ENCODE data around the gene AHR.

AHR gene

DNA sequence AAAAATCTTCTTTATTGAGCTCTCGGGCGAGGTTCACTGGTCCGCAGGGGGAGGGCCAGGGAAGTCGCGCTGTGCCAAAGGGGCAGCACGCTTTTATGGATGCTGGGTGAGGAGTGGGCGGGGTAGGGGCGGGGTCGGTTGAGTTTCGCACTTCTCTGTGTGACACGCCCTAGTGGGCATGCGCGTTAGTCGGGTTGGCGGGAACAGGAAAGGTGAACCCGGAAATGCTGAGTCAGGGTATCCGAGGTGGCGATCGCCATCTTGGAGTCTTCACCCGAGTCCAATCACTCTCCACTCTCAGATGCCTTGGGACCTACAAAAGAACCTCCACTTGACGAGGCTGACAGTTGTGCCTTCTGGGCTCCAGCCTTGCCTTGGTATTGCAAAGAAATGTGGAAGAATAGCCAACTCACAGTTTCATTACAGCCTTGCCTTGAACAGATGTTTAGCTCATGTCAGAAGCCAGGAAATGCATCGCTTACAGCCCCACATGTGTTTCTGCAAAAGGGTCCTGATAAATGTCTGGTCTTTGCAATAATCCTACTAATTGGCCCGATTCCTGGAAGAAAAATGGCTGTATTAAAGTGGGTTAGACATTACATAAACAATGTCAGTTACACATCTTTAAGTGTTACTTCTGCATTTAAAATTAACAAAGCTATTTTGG, 64.1 kb downstream of the AHR start:
- Histone ChIP-seq H3K4me2 (ENCODE audit: low read length) (no peak overlapping the region), H3F3A (ENCODE audit: control insufficient read depth, insufficient read depth) (no peaks in the 10 kb centered on the region), H3K9me3 (ENCODE audit: control insufficient read depth, insufficient read depth, low read length) (no peaks in the 10 kb centered on the region), H3K27me3 (ENCODE audit: control insufficient read depth, low read length) (no peaks in the 10 kb centered on the region), H3K79me2 (ENCODE audit: control insufficient read depth, low read length) (no peaks in the 10 kb centered on the region), H3K36me3 (ENCODE audit: control insufficient read depth, low read length) (no peaks in the 10 kb centered on the region), H3K4me3 (ENCODE audit: low read length) (no peak overlapping the region), H3K27ac (ENCODE audit: low read depth, low read length) (no peak overlapping the region), H4K20me1 (ENCODE audit: control insufficient read depth, insufficient read depth, low read depth, low read length) (no peaks in the 10 kb centered on the region), H3K4me1 (ENCODE audit: control insufficient read depth, low read length) (no peaks in the 10 kb centered on the region), H3K9me2 (replicated peaks; ENCODE audit: control insufficient read depth, low read length) (no peaks in the 10 kb centered on the region)
- TF ChIP-seq EZH2phosphoT487 (IDR thresholded peaks at IDR 0.05; ENCODE audit: borderline replicate concordance, low read length), result no peak
- TF ChIP-seq, protein P1, sequence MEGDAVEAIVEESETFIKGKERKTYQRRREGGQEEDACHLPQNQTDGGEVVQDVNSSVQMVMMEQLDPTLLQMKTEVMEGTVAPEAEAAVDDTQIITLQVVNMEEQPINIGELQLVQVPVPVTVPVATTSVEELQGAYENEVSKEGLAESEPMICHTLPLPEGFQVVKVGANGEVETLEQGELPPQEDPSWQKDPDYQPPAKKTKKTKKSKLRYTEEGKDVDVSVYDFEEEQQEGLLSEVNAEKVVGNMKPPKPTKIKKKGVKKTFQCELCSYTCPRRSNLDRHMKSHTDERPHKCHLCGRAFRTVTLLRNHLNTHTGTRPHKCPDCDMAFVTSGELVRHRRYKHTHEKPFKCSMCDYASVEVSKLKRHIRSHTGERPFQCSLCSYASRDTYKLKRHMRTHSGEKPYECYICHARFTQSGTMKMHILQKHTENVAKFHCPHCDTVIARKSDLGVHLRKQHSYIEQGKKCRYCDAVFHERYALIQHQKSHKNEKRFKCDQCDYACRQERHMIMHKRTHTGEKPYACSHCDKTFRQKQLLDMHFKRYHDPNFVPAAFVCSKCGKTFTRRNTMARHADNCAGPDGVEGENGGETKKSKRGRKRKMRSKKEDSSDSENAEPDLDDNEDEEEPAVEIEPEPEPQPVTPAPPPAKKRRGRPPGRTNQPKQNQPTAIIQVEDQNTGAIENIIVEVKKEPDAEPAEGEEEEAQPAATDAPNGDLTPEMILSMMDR (IDR thresholded peaks at IDR 0.05; ENCODE audit: low read depth, low read length, poor library complexity, severe bottlenecking), result no peak

DNA sequence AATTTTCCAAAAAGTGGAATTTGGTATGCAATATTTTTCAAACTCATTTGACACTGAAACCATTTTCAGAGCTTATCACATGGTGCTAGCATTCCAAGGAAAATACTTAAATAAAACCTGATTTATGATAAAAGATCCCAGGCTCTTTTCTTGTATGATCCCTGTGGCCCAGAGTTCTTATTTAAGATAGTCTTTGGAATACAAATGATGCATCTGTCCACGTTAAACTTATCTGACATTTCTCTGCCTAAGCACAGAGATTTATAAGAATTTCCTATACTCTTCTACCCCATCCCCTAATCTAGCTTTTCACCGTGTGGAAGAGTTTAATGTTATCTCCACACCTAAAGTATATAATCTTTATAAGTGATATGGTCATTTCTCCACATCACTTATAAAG, 66.2 kb downstream of the AHR start:
- Histone ChIP-seq H3K4me1 (ENCODE audit: control insufficient read depth, low read length) (no peaks in the 10 kb centered on the region), H3K4me2 (ENCODE audit: low read length) (no peak overlapping the region), H3K27me3 (ENCODE audit: control insufficient read depth, low read length) (no peaks in the 10 kb centered on the region), H3K4me3 (ENCODE audit: low read length) (no peak overlapping the region), H3F3A (ENCODE audit: control insufficient read depth, insufficient read depth) (no peaks in the 10 kb centered on the region), H3K36me3 (ENCODE audit: control insufficient read depth, low read length) (no peaks in the 10 kb centered on the region), H3K27ac (ENCODE audit: low read depth, low read length) (no peak overlapping the region), H3K9me2 (replicated peaks; ENCODE audit: control insufficient read depth, low read length) (no peaks in the 10 kb centered on the region), H3K9me3 (ENCODE audit: control insufficient read depth, insufficient read depth, low read length) (no peaks in the 10 kb centered on the region), H3K79me2 (ENCODE audit: control insufficient read depth, low read length) (no peaks in the 10 kb centered on the region), H4K20me1 (ENCODE audit: control insufficient read depth, insufficient read depth, low read depth, low read length) (no peaks in the 10 kb centered on the region)
- TF ChIP-seq, protein P1 (IDR thresholded peaks at IDR 0.05; ENCODE audit: low read depth, low read length, poor library complexity, severe bottlenecking), result no peak
- TF ChIP-seq EZH2phosphoT487 (IDR thresholded peaks at IDR 0.05; ENCODE audit: borderline replicate concordance, low read length), result no peak

DNA sequence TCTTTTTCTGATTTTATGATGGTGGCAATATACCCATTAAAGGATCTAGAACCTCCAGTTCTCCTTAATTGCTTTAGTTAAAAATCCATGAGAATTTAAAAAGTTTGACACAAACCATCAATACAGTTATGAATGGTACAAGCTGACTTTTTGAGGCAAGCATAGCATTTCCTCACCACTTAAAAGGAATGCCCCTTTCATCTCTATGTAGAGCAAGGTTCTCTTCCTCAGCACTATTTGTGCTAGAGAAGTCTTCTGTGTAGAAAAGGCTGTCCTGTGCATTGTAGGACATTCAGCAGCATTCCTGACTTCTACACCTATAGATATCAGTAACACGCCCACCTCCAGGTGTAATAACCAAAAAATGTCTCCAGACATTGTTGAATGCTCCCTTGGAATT, 67.3 kb downstream of the AHR start:
- H3K36me3 ChIP-seq (ENCODE audit: control insufficient read depth, low read length), result no peaks in the 10 kb centered on the region
- no peaks in the 10 kb centered on the region for H4K20me1 ChIP-seq (ENCODE audit: control insufficient read depth, insufficient read depth, low read depth, low read length)
- H3K27ac ChIP-seq (ENCODE audit: low read depth, low read length), result no peak overlapping the region
- no peaks in the 10 kb centered on the region for H3K27me3 ChIP-seq (ENCODE audit: control insufficient read depth, low read length)
- H3K4me3 ChIP-seq (ENCODE audit: low read length), result no peak overlapping the region
- TF ChIP-seq EZH2phosphoT487 (IDR thresholded peaks at IDR 0.05; ENCODE audit: borderline replicate concordance, low read length), result no peak
- TF ChIP-seq, protein P1 (IDR thresholded peaks at IDR 0.05; ENCODE audit: low read depth, low read length, poor library complexity, severe bottlenecking), result no peak
- H3K79me2 ChIP-seq (ENCODE audit: control insufficient read depth, low read length), result no peaks in the 10 kb centered on the region
- no peaks in the 10 kb centered on the region for H3F3A ChIP-seq (ENCODE audit: control insufficient read depth, insufficient read depth)
- H3K9me2 ChIP-seq (replicated peaks; ENCODE audit: control insufficient read depth, low read length), result no peaks in the 10 kb centered on the region
- H3K4me2 ChIP-seq (ENCODE audit: low read length), result no peak overlapping the region
- no peaks in the 10 kb centered on the region for H3K9me3 ChIP-seq (ENCODE audit: control insufficient read depth, insufficient read depth, low read length)
- H3K4me1 ChIP-seq (ENCODE audit: control insufficient read depth, low read length), result no peaks in the 10 kb centered on the region
